ENCODE data around the gene LMF1. TPM values are rescaled to one million over a fixed set of nuclear protein-coding genes. Genes with fewer than 3 reads are reported as not detected.
A peak's percentile ranks its signal among the peaks of the same experiment; 100 is the strongest.

The LMF1 gene
- total RNA-seq: 16.0 and 19.4 TPM in 2 replicates
- long read RNA-seq, partial matches to known transcripts: 1 of 3 reads
- long read RNA-seq, other reads (novel, unspliced or antisense): 0 of 3 reads

DNA sequence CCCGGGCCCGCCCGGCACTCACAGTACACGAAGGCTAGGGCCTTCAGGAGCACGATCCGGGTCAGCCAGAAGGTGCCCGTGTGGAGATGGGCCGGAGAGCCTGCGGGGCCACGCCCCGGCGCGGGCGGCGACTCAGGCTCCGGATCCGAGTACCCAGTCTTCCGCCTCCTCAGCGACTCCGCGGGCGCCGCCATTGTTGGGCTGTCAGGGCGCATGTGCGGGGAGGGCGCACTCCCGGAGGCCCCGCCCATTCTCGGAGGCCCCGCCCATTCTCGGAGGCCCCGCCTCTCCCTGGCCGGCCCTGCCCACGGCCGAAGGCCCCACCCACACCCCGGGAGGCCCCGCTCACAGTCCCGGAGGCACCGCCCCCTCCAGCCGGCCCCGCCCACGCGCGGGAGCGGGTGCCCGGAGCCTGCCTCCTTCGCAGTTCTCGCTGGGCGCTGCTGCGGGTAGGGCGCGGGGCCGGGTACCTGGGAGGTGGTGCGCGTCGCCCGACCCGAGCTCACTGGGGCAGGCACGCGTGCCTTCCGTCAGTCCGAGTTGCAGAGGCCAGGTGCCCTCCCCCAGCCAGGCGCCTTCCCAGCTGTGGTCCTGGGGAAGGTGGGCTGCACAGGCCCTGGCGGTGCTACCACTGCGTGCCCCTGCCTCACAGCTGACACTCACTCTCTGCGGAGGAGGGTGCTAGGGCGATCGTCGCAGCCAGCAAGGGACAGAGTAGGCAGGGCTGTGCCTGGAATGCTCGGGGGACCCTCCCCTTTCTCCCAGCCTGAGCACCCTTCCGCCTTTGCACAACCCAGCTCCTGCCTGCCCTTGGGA is at the start of gene LMF1:
TSS of gene LMF1 (minus strand) at position 219 of the 816 bp plus-strand sequence. CDS start at position 215, 4 bp downstream.
- Mint-ChIP-seq H3K4me1 (peaks cover 52% of the 10 kb centered on the region), H3K27me3 (ENCODE audit: low read depth) (peaks cover 10% of the 10 kb centered on the region), H3K4me3 (peak within 1 kb of the TSS; percentile 96), H3K27ac (ENCODE audit: unreplicated experiment) (peak within 1 kb of the TSS; percentile 71), H3K36me3 (ENCODE audit: low read depth) (peaks cover 14% of the 10 kb centered on the region), H3K9me3 (no peaks in the 10 kb centered on the region)
- DNase-seq (ENCODE audit: low read depth, low spot score): peak; percentile 97
- TF ChIP-seq, protein P1, sequence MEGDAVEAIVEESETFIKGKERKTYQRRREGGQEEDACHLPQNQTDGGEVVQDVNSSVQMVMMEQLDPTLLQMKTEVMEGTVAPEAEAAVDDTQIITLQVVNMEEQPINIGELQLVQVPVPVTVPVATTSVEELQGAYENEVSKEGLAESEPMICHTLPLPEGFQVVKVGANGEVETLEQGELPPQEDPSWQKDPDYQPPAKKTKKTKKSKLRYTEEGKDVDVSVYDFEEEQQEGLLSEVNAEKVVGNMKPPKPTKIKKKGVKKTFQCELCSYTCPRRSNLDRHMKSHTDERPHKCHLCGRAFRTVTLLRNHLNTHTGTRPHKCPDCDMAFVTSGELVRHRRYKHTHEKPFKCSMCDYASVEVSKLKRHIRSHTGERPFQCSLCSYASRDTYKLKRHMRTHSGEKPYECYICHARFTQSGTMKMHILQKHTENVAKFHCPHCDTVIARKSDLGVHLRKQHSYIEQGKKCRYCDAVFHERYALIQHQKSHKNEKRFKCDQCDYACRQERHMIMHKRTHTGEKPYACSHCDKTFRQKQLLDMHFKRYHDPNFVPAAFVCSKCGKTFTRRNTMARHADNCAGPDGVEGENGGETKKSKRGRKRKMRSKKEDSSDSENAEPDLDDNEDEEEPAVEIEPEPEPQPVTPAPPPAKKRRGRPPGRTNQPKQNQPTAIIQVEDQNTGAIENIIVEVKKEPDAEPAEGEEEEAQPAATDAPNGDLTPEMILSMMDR (conservative IDR thresholded peaks at IDR 0.05): no peak

DNA sequence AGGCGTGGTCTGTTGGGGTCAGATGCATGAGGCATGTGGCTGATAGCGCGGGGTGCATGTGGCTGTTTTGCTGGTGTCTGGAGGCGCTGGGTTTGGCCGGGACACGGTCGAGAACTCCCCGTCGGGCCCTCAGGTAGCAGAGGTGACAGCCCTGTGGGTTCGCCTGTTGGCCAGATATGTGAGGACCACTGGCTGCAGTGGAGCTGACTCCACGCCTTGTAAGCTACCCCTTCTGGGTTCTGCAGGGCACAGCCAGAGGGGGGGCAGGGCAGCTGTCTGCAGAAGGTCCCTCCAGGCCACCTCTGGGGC is 49.3 kb upstream of the LMF1 start:
- Mint-ChIP-seq H3K4me1 (peaks cover 6% of the 10 kb centered on the region), H3K36me3 (ENCODE audit: low read depth) (no peaks in the 10 kb centered on the region), H3K27me3 (ENCODE audit: low read depth) (no peaks in the 10 kb centered on the region), H3K4me3 (no peak overlapping the region), H3K9me3 (no peaks in the 10 kb centered on the region), H3K27ac (ENCODE audit: unreplicated experiment) (no peak overlapping the region)
- DNase-seq (ENCODE audit: low read depth, low spot score): no peak
- TF ChIP-seq, protein P1 (conservative IDR thresholded peaks at IDR 0.05): no peak

DNA sequence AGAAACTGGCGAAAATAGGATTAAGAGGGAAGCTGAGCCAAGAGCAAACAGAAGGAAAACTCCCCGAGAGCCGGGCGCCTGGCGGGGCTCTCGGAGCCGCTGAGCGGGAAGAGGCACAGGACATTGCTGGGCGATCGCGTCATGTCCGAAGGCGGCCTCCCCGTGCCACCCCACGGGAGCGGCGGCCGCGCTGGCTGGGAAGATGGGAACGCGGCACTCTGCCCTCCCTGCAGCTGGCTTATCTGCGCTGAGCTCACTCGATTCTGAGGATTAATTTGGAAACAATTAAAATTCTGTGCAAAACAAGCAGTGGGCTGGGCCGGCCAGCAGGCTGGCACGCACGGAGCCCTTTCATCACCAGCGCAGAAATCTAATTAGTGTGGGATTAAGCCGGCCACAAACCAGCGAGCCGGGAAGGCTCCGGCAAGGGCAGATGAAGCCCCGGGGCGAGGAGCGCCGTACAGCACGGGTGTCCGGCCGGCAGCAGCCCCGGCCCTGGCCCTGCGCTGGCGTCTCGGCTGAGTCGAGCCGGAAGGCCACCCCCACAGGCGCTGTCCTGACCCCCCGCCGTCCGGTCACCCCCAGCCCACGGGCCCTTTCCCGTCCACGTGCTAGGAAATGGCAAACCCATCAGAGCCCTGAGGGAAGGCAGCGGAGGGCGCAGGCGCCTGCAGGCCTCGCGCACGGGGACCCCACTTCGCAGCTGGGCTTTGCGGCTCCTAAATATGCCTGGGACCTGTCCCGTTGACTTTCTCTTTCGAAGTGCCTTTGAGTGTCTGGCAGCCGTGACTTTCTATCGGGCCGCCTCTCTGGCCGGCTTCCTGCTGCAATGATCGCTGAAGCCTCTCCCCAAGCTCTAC is 48.7 kb upstream of the LMF1 start:
- Mint-ChIP-seq H3K4me3 (no peak overlapping the region), H3K4me1 (peaks cover 6% of the 10 kb centered on the region), H3K36me3 (ENCODE audit: low read depth) (no peaks in the 10 kb centered on the region), H3K27ac (ENCODE audit: unreplicated experiment) (no peak overlapping the region), H3K27me3 (ENCODE audit: low read depth) (no peaks in the 10 kb centered on the region), H3K9me3 (no peaks in the 10 kb centered on the region)
- TF ChIP-seq, protein P1 (conservative IDR thresholded peaks at IDR 0.05): no peak
- no peak for DNase-seq (ENCODE audit: low read depth, low spot score)

DNA sequence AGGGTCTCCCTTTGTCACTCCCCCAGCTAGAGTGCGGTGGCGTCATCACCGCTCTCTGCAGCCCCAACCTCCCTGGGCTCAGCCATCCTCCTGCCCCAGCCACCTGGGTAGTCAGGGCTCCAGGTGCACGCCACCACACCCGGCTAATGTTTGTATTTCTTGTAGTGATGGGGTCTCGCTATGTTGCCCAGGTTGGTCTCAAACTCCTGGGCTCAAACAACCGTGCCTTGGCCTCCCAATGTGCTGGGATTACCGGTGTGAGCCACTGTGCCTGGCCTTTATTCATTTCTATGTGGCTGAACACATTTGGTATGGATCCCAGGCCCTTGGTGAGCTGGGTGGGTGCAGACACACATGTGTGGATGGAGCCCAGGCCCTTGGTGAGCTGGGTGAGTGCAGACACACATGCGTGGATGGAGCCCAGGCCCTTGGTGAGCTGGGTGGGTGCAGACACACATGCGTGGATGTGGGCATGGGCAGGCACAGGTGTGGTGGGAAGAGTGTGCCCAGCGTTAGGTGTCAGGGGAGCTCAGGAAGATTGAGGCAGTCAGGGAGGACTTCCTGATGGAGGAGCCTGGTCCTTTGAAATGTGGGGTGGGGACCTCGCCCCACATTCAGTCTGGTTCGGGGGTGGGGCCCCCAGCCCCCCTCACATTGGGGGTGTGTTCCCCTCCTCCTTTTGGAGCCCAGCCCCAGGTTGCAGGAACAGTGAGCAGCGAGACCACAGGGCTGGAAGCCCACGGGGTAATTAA is 47.8 kb upstream of the LMF1 start:
- Mint-ChIP-seq H3K4me1 (peaks cover 6% of the 10 kb centered on the region), H3K27ac (ENCODE audit: unreplicated experiment) (no peak overlapping the region), H3K9me3 (no peaks in the 10 kb centered on the region), H3K4me3 (no peak overlapping the region), H3K36me3 (ENCODE audit: low read depth) (no peaks in the 10 kb centered on the region), H3K27me3 (ENCODE audit: low read depth) (no peaks in the 10 kb centered on the region)
- no peak for DNase-seq (ENCODE audit: low read depth, low spot score)
- TF ChIP-seq, protein P1 (conservative IDR thresholded peaks at IDR 0.05): no peak
